OCI-LY1 (cell line): ENCODE data around the gene TIMP3.

Source experiments
- CTCF ChIP-seq: fragments of 200-600 bp; sonication (generic), shearing (Covaris generic); IDR thresholded peaks from 2 replicates; pipeline ENCODE4 v1.5.1; 2017; ENCODE audit warnings: mild to moderate bottlenecking, antibody characterized with exemption, low read length, moderate library complexity, mixed read lengths
- EZH2 ChIP-seq: fragments of 200-600 bp; sonication (generic), shearing (Covaris generic); IDR thresholded peaks from 2 replicates; pipeline ENCODE4 v1.8.0; 2017; ENCODE audit warnings: borderline replicate concordance, mixed run types, mild to moderate bottlenecking, antibody characterized with exemption, low read length, moderate library complexity, mixed read lengths

- TF ChIP-seq EZH2 (no peak), CTCF (no peak)
Measured at GRCh38 chr22:32858121-32858703, 56.7 kb downstream of the TIMP3 start.
